NCI-H446 treated with DMSO at 0.1 percent for 48 hours (cell line): ENCODE data around the gene WDR70.
"Not testable (repeated sequence)": the region's sequence is repeated elsewhere in the genome, so short reads cannot be mapped to it uniquely, and the experiment has no call there.

ENCODE experiments used
- DNase-seq: peaks from one replicate; lab custom pipeline; 2025; lab: John Stamatoyannopoulos, UW

The WDR70 gene

GRCh38 chr5:37570597-37570996, 191.5 kb downstream of the WDR70 start:
- no peak for DNase-seq

GRCh38 chr5:37571985-37572384, 192.9 kb downstream of the WDR70 start:
- DNase-seq: no peak

GRCh38 chr5:37575541-37576489, 196.7 kb downstream of the WDR70 start:
- no peak for DNase-seq

- DNase-seq: no peak
Measured at GRCh38 chr5:37576552-37576951, 197.4 kb downstream of the WDR70 start.

GRCh38 chr5:37578176-37578575, 199.1 kb downstream of the WDR70 start:
- DNase-seq: no peak

GRCh38 chr5:37580106-37580505, 201.0 kb downstream of the WDR70 start:
- DNase-seq: peak; percentile 39

- no peak for DNase-seq
Measured at GRCh38 chr5:37582202-37582601, 203.1 kb downstream of the WDR70 start.

- not testable (repeated sequence) for DNase-seq
Measured at GRCh38 chr5:37593292-37593691, 214.2 kb downstream of the WDR70 start.

- DNase-seq: not testable (repeated sequence)
Measured at GRCh38 chr5:37594864-37595263, 215.7 kb downstream of the WDR70 start.

GRCh38 chr5:37598733-37599132, 219.6 kb downstream of the WDR70 start:
- peak; percentile 17 for DNase-seq

GRCh38 chr5:37601163-37601562, 222.0 kb downstream of the WDR70 start:
- DNase-seq: no peak

- no peak for DNase-seq
Measured at GRCh38 chr5:37603072-37603471, 224.0 kb downstream of the WDR70 start.

GRCh38 chr5:37604290-37604689, 225.2 kb downstream of the WDR70 start:
- no peak for DNase-seq

- no peak for DNase-seq
Measured at GRCh38 chr5:37606148-37606547, 227.0 kb downstream of the WDR70 start.

GRCh38 chr5:37606632-37607248, 227.6 kb downstream of the WDR70 start:
- no peak for DNase-seq

GRCh38 chr5:37615184-37615583, 236.1 kb downstream of the WDR70 start:
- DNase-seq: no peak

GRCh38 chr5:37619353-37619752, 240.2 kb downstream of the WDR70 start:
- DNase-seq: no peak

- not testable (repeated sequence) for DNase-seq
Measured at GRCh38 chr5:37622354-37622753, 243.2 kb downstream of the WDR70 start.

GRCh38 chr5:37626266-37626665, 247.1 kb downstream of the WDR70 start:
- DNase-seq: no peak

- no peak for DNase-seq
Measured at GRCh38 chr5:37628876-37629275, 249.8 kb downstream of the WDR70 start.

GRCh38 chr5:37631939-37632338, 252.8 kb downstream of the WDR70 start:
- no peak for DNase-seq

- no peak for DNase-seq
Measured at GRCh38 chr5:37637165-37637845, 258.2 kb downstream of the WDR70 start.

GRCh38 chr5:37638897-37639296, 259.8 kb downstream of the WDR70 start:
- no peak for DNase-seq
